VCaP (cell line): Measurements from ENCODE around the gene NCBP3.

ENCODE experiments used
- H3K27ac ChIP-seq: fragments of 450-650 bp; 2 replicates; pipeline ENCODE4 v1.5.1; 2017
- TF ChIP-seq, protein P1 (sequence below): fragments of 450-650 bp; conservative IDR thresholded peaks from 2 replicates; pipeline ENCODE4 v1.5.1; 2017; ENCODE audit warnings: mild to moderate bottlenecking, moderate library complexity

The NCBP3 gene

GRCh38 chr17:3867106-3867505 lies 21.1 kb upstream of the NCBP3 start:
- TF ChIP-seq, protein P1, sequence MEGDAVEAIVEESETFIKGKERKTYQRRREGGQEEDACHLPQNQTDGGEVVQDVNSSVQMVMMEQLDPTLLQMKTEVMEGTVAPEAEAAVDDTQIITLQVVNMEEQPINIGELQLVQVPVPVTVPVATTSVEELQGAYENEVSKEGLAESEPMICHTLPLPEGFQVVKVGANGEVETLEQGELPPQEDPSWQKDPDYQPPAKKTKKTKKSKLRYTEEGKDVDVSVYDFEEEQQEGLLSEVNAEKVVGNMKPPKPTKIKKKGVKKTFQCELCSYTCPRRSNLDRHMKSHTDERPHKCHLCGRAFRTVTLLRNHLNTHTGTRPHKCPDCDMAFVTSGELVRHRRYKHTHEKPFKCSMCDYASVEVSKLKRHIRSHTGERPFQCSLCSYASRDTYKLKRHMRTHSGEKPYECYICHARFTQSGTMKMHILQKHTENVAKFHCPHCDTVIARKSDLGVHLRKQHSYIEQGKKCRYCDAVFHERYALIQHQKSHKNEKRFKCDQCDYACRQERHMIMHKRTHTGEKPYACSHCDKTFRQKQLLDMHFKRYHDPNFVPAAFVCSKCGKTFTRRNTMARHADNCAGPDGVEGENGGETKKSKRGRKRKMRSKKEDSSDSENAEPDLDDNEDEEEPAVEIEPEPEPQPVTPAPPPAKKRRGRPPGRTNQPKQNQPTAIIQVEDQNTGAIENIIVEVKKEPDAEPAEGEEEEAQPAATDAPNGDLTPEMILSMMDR = no peak
- no peak overlapping the region for H3K27ac ChIP-seq

- H3K27ac ChIP-seq = no peak overlapping the region
- TF ChIP-seq, protein P1 = no peak
These were observed 20.2 kb upstream of the NCBP3 start for GRCh38 chr17:3866276-3866675.

DNA sequence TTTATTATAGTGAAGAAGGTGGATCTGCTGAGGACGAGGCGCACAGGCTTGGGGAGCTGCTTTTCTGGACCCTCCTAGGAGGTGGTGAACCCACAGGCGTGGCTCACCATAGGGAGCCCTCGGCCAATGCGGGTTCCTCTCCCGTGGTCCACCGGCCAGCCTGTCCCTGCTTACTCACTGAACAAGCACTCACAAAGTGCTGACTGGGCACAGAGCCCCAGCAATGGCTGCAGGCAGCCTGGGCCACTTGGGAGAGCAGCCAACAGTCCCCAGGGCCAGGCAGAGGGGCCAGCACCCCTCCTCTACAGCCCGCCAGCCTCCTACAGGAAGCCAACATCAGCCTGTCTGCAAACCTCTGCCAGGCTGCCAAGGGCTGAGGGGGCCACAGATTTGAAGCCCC lies 19.1 kb upstream of the NCBP3 start:
- H3K27ac ChIP-seq = no peak overlapping the region
- TF ChIP-seq, protein P1 = no peak

DNA sequence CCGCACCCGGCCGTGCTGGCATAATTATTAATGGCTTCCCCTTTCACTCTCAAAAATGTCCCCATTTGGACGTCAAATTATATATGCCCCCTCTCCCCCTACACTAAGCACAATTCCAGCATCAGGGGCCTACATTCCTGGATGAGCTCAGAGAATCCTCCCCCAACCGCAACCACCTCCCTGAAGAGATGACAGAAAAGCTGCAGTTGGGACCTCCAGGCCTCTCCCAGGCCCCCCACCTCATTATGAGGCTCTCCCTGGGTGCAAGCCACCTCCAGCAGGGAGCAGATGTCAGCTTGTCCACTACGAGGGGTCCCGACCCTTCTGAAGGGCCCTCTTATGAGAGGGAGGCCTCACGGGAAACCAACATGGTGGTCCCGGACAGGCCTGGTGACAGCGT lies 18.5 kb upstream of the NCBP3 start:
- TF ChIP-seq, protein P1 = no peak
- H3K27ac ChIP-seq = no peak overlapping the region

- no peak overlapping the region for H3K27ac ChIP-seq
- TF ChIP-seq, protein P1 = no peak
These were observed 16.0 kb upstream of the NCBP3 start for GRCh38 chr17:3861761-3862681.

DNA sequence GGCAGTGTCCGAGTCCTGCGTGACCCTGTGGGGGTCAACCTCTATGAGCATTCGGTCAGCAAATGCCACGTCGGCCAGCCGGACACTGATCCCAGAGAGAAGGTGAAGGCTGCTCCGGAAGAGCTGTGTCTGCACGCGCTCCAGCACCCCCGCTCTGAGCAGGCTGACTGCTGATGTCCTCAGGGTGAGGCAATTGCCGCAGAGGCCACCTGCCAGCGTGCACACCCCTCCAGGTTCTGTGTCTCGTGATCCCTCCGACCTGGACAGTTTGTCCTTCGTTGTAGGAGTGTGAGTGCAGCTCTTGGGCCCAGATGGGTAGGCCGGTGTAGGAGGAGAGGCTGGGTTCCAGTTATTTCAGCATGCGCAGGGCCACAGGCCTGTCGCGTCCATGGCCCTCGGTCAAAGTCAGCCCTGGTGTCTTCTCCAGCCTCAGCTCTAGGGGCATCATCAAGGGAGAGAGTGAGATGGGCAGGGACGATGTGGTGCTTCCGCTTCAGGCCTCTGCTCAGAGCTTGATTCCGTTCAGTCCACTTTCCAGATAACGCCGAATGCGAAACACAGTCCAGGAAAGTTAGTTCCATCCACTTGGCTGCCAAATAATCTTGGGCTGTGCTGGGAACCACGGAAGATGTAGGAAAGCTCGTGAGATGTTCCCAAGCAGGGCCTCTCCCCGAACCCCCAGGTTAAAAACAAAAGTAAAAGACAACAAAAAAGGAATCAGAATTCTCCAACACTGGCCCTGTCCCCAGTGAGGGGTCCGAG lies 15.1 kb upstream of the NCBP3 start:
- TF ChIP-seq, protein P1 = no peak
- no peak overlapping the region for H3K27ac ChIP-seq

DNA sequence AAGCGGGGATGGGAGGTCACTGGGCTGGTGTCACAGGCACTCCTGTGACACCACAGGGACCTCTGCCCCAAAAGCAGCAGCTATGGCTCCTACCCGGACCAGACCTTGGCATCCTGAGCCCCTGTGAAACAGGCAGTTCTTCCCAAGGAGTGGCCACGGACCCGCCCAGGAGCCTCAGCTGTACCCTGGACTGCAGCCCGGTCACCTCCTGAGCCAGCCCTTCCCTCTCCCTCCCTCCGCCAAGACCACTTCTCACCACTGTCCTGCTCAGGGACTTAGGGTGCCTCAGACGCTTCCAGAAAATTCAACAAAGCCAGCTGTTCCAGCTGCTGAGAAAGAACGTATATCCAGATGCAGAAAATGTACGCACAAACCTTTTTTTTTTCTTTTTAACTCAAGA lies 13.9 kb upstream of the NCBP3 start:
- TF ChIP-seq, protein P1 = no peak
- no peak overlapping the region for H3K27ac ChIP-seq
